Thyroid gland (tissue), 4 donors: ENCODE data around the gene DRC1.

Source experiments
- CTCF ChIP-seq, 6 experiments: fragments of 200-600 bp in 3 of 6; fragments of 450-650 bp in 3 of 6; sonication (generic) in 3 of 6; IDR thresholded peaks; one replicate each; pipeline ENCODE4 v1.5.1; 2016 to 2019; ENCODE audit warnings: antibody characterized with exemption in 6 of 6, mild to moderate bottlenecking in 2 of 6, inconsistent platforms in 1 of 6, moderate library complexity in 1 of 6
- POLR2A ChIP-seq, 2 donors: fragments of 450-650 bp; IDR thresholded peaks; one replicate each; pipeline ENCODE4 v1.6.1; 2017; ENCODE audit warnings: antibody characterized with exemption in 2 of 2, mild to moderate bottlenecking in 2 of 2, moderate library complexity in 1 of 2

- no peak for TF ChIP-seq CTCF (IDR thresholded peaks at IDR 0.05)
- no peak for TF ChIP-seq POLR2A (IDR thresholded peaks at IDR 0.05)
Measured at GRCh38 chr2:26366957-26367356, 34.8 kb upstream of the DRC1 start.
